Prostate gland (tissue), 2 donors: ENCODE measurements around the gene ADIG. TPM values are rescaled to one million over a fixed set of nuclear protein-coding genes. Genes with fewer than 3 reads are reported as not detected.

Experiments used
- DNase-seq: peaks from one replicate; pipeline ENCODE4 v3.0.0-alpha.2; 2019; ENCODE audit warnings: low spot score
- H3K27ac ChIP-seq, 2 donors: fragments of 200-600 bp; sonication (generic); 2 replicates each; pipeline ENCODE4 v1.5.1; 2017 to 2019
- H3K27me3 ChIP-seq: fragments of 200-600 bp; sonication (generic); replicated peaks from 2 replicates; pipeline ENCODE4 v1.5.1; 2019; ENCODE audit not compliant: insufficient read depth
- H3K36me3 ChIP-seq, 2 donors: fragments of 200-600 bp; sonication (generic); 1 replicate in 1 of 2; 2 replicates in 1 of 2; pipeline versions ENCODE4 v1.5.1 to v1.8.1; 2017 to 2019
- H3K4me1 ChIP-seq: fragments of 200-600 bp; sonication (generic); replicated peaks from 2 replicates; pipeline ENCODE4 v1.5.1; 2019
- H3K4me3 ChIP-seq, 2 donors: fragments of 200-600 bp; sonication (generic); 2 replicates each; pipeline ENCODE4 v1.5.1; 2017 to 2019
- H3K9me3 ChIP-seq: fragments of 200-600 bp; sonication (generic); 2 replicates; pipeline ENCODE4 v1.5.1; 2017
- POLR2A ChIP-seq: fragments of 450-650 bp; IDR thresholded peaks from one replicate; pipeline ENCODE4 v1.6.1; 2016; ENCODE audit warnings: antibody characterized with exemption, mild to moderate bottlenecking
- POLR2AphosphoS5 ChIP-seq: sonication (generic); formaldehyde crosslinking; IDR thresholded peaks from one replicate; pipeline ENCODE4 v1.6.1; 2017; ENCODE audit warnings: antibody characterized with exemption
- WGBS: methylation state at CpG from one replicate; pipeline ENCODE4 v1.1.5; 2018; 5-methylcytosine and 5-hydroxymethylcytosine counted together
- intact Hi-C: fragments of 100-400 bp; cut with DNase I; formaldehyde crosslinking; loops from one replicate; pipeline ENCODE4 v1.14.2; 2022
- total RNA-seq, 2 donors: library from RNA; depleted of rRNA; stranded (reverse); fragments of >200 nt; gene quantifications; one replicate each; pipeline ENCODE4 v1.1.0, GENCODE V29; 2016
- TF ChIP-seq, protein P1 (sequence below), 4 experiments: fragments of 200-600 bp in 2 of 4; fragments of 450-650 bp in 2 of 4; sonication (generic) in 2 of 4; IDR thresholded peaks; 1 replicate in 3 of 4; 2 replicates in 1 of 4; pipeline ENCODE4 v1.5.1; 2016 to 2019; ENCODE audit warnings: antibody characterized with exemption in 4 of 4, mild to moderate bottlenecking in 2 of 4, moderate library complexity in 2 of 4

Gene ADIG
- total RNA-seq, 2 donors from 2014 or later, result not detected

GRCh38 chr20:38581830-38582358 is 897 bp downstream of the ADIG start:
- no peak overlapping the region for H3K27ac ChIP-seq
- H3K9me3 ChIP-seq, result no peaks in the 10 kb centered on the region
- intact Hi-C loops, result no loop called here
- H3K4me3 ChIP-seq, result no peak overlapping the region
- H3K36me3 ChIP-seq, result no peaks in the 10 kb centered on the region
- WGBS, result 82% methylated on average over 4 of the region's 4 CpGs
- H3K27me3 ChIP-seq, result no peaks in the 10 kb centered on the region
- DNase-seq, result no peak
- no peaks in the 10 kb centered on the region for H3K4me1 ChIP-seq
- TF ChIP-seq POLR2AphosphoS5, result no peak
- TF ChIP-seq, protein P1, sequence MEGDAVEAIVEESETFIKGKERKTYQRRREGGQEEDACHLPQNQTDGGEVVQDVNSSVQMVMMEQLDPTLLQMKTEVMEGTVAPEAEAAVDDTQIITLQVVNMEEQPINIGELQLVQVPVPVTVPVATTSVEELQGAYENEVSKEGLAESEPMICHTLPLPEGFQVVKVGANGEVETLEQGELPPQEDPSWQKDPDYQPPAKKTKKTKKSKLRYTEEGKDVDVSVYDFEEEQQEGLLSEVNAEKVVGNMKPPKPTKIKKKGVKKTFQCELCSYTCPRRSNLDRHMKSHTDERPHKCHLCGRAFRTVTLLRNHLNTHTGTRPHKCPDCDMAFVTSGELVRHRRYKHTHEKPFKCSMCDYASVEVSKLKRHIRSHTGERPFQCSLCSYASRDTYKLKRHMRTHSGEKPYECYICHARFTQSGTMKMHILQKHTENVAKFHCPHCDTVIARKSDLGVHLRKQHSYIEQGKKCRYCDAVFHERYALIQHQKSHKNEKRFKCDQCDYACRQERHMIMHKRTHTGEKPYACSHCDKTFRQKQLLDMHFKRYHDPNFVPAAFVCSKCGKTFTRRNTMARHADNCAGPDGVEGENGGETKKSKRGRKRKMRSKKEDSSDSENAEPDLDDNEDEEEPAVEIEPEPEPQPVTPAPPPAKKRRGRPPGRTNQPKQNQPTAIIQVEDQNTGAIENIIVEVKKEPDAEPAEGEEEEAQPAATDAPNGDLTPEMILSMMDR (IDR thresholded peaks at IDR 0.05), result no peak
- TF ChIP-seq POLR2A, result no peak

- WGBS, result 97% methylated on average over 4 of the region's 4 CpGs
- H3K36me3 ChIP-seq, result no peaks in the 10 kb centered on the region
These were observed 2.3 kb downstream of the ADIG start for GRCh38 chr20:38583306-38583705.

GRCh38 chr20:38584099-38584763 is 3.2 kb downstream of the ADIG start:
- TF ChIP-seq POLR2AphosphoS5, result no peak
- TF ChIP-seq, protein P1 (IDR thresholded peaks at IDR 0.05), result no peak
- TF ChIP-seq POLR2A, result no peak
- 51% methylated on average over 7 of the region's 7 CpGs for WGBS
- intact Hi-C loops, result no loop called here
- no peaks in the 10 kb centered on the region for H3K27me3 ChIP-seq
- no peak for DNase-seq
- H3K9me3 ChIP-seq, result no peaks in the 10 kb centered on the region
- H3K4me1 ChIP-seq, result no peaks in the 10 kb centered on the region
- H3K27ac ChIP-seq, result no peak overlapping the region
- H3K4me3 ChIP-seq, result no peak overlapping the region
- no peaks in the 10 kb centered on the region for H3K36me3 ChIP-seq

More at GRCh38 chr20:38583306-38583705, 2.3 kb downstream of the ADIG start:
- Histone ChIP-seq H3K27ac (no peak overlapping the region), H3K4me3 (no peak overlapping the region), H3K4me1 (no peaks in the 10 kb centered on the region), H3K27me3 (no peaks in the 10 kb centered on the region), H3K9me3 (no peaks in the 10 kb centered on the region)
- intact Hi-C loops, result no loop called here
- TF ChIP-seq POLR2A, result no peak
- no peak for TF ChIP-seq POLR2AphosphoS5
- TF ChIP-seq, protein P1 (IDR thresholded peaks at IDR 0.05), result no peak
- no peak for DNase-seq

DNA sequence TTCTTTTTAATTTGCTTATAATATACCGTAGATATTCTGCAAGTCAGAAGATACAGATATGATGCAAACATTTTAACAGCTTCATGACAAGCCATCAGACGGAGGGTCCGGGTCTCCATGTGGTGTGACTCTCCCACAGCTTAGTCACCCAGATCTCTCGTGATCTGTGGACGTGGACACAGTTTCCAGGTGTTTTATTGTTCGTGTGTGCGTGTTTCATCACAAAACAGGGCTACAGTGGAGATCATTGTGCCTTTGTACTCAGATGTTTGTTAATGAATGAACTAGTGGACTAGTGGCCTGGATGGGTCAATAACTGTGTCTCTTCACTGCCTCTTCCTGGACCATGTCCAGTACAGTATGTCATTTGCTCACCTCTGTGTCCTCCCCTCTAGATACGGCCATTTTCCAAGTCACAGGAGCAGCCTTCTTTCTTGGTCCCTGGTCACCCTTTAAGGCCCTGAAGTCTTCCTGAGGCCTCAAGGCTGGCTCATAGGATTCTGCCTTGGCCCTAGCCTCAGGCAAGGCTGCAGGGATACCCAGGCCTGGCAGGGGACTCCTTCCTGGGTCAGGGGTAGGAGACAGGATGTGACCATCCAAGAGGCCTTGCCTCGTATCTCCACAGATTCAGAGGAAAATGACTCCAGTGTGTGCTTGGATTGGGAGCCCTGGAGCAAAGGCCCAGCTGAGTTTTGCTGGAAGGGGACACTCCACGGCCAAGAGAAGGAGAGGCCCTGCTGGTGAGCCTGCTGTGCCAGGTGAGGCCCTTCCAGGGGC is 4.6 kb downstream of the ADIG start:
- Histone ChIP-seq H3K4me3 (no peak overlapping the region), H3K27ac (no peak overlapping the region), H3K36me3 (no peaks in the 10 kb centered on the region), H3K4me1 (no peaks in the 10 kb centered on the region), H3K27me3 (no peaks in the 10 kb centered on the region), H3K9me3 (no peaks in the 10 kb centered on the region)
- TF ChIP-seq POLR2A (no peak), POLR2AphosphoS5 (no peak)
- TF ChIP-seq, protein P1 (IDR thresholded peaks at IDR 0.05), result no peak
- 70% methylated on average over 10 of the region's 10 CpGs for WGBS
- intact Hi-C loops, result no loop called here
- DNase-seq, result no peak
